Measurements from ENCODE around the gene SHBG.

SHBG gene

DNA sequence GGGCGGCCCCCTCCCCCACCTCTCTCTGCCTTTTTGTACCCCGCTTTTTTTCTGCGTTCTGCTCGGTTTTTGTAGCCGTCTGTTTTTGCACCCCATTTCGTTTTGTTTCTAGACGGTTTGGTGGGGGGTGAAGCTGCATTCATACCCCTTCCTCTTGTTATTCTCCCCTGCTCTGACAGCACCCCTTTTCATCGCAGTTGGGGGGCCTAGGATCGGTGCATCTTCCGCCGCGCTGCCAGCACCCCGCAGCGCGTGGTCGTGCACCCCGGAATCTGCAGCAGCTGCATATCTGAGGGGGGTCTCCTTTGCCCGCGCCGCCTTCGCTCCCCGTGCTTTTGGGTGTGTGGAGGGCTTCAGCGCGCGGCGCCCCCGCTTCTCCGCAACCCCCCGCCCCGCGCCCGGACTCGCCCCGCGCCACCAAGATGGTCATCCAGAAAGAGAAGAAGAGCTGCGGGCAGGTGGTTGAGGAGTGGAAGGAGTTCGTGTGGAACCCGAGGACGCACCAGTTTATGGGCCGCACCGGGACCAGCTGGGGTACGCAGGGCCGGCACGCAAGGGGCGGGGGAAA, 21.2 kb downstream of the SHBG start:
- no peak for DNase-seq

- DNase-seq: no peak
These were observed 21.9 kb downstream of the SHBG start for GRCh38 chr17:7651665-7652387.

DNA sequence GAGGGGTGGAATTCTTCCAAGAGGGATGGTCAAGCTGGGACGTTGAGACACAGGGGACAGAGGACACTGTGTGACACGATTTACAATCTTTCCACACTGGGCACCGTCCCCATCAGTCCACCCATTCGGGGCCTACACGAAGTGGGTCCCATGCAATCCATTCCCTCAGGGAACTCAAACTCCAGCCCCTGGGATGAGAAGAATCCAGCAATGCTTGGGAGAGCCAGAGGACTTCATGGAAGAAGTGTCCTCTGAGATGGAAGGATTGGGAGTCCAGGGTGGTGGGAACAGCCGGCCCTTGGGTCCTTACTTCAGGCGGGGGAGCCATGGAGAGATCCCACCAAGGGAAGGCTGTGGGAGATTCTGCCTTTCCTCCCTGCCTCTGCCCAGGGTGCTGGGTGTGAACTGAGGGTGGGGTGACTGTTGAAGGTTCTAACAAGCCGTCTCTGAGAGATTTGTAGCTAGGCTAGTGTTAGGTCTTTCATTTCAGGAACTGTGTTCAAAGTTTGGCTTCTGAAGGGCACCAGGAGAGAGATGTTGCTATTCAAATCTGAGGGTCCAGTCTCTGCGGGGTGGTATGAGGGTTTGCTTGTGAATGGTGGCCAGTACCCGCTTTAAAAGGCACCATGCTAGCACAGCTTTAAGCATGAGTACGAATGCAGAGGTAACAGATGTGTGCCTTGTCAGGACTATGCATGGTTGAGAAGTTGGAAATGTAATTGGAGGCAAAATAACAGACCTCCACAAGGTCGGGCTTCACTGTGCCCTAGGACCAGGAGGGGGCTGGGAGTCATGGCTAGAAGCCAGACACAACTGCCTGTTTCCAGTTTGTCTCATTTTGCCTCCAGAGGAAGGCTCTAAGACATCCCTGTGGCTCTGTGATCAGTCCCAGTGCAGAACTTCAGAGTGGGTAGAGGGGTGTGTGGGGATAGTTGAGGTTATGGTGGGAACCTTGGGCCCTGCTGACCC, 22.7 kb downstream of the SHBG start:
- no peak for DNase-seq

DNA sequence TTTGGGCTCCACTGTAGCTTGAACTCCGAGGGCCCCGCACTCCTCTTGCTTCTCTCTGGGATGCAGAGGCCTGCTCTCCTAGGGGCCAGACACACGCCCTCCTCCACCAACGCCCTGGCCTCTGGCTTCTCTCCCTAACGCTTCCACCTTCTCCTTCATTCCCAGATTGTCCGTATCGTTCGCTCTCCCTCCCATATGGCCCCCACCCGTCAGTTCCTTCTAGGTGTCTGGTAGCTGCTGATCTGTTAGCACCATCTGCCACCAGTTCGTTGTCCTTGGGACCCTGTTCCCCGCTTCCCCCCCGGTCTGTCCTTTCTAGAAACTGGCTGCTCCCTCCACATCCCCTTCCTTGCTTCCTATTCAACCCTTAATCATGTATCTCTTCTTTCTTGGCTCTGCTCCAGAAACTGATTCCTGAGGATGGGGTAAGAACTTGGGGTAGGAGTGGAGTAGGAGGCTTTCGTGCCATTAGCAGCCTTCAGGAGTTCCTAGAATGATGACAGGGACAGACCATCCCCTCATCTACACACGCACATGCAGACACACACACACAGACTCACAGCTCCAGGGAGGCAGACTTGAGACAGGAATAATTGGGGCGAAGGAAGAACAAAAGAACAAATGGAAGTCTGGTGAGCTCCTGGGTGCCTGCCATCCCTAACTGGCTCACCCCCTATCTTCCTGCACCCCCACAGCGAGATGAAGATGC, 25.1 kb downstream of the SHBG start:
- DNase-seq: no peak

- DNase-seq: no peak
These were observed 25.6 kb downstream of the SHBG start for GRCh38 chr17:7655541-7655840.

GRCh38 chr17:7656958-7657609, 27.1 kb downstream of the SHBG start:
- DNase-seq: no peak

DNA sequence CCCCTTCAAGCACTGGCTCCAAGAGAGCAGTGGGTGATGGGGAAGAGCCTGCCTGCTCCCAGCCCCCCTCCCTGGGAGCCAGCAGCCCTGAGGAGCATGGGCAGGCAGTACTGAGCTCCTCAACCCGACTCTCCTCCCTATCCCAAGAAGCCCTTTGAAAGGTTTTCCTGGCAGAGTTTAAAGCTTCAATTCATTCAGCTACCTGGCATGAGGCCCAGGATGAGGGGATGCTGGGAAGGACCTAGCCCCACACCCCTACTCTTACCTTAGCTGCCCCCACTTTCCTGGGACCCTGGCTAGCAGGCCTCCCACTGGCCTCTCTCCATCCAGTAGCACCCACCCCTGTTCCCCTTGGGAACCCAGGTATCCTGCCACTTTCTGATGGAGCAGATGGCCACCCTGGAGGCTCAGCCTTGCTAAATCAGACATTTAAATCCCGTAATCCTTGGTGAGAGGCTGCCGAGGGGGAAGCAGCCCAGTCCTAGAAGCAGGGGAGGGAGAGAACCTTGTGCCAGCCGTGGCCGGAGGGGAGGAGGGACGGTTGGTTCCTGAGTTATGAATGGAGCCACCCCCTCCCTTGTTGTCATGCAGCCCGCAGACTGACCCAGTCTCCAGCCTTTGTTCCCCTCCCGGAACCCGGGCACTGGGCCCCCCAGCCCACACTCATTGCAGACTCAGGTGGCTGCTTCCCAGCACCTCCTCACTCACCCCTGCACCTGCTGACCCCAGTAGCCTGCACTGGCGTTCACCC, 37.9 kb downstream of the SHBG start:
- DNase-seq: no peak

DNA sequence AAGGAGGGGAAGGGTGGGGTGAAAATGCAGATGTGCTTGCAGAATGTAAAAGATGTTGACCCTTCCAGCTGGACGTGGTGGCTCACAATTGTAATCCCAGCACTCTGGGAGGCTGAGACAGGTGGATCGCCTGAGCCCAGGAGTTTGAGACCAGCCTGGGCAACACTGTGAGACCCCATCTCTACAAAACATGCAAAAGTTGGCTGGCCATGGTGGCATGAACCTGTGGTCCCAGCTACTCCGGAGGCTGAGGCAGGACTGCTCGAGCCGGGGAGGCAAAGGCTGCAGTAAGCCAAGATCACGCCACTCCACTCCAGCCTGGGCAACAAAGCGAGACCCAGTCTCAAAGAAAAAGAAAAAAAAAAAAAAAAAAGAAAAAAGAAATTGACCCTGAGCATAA, 38.5 kb downstream of the SHBG start:
- DNase-seq: no peak

DNA sequence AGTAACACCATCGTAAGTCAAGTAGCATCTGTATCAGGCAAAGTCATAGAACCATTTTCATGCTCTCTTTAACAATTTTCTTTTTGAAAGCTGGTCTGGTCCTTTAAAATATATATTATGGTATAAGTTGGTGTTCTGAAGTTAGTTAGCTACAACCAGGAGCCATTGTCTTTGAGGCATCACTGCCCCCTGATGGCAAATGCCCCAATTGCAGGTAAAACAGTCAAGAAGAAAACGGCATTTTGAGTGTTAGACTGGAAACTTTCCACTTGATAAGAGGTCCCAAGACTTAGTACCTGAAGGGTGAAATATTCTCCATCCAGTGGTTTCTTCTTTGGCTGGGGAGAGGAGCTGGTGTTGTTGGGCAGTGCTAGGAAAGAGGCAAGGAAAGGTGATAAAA, 43.3 kb downstream of the SHBG start:
- DNase-seq: no peak

DNA sequence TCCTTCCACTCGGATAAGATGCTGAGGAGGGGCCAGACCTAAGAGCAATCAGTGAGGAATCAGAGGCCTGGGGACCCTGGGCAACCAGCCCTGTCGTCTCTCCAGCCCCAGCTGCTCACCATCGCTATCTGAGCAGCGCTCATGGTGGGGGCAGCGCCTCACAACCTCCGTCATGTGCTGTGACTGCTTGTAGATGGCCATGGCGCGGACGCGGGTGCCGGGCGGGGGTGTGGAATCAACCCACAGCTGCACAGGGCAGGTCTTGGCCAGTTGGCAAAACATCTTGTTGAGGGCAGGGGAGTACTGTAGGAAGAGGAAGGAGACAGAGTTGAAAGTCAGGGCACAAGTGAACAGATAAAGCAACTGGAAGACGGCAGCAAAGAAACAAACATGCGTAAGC, 45.0 kb downstream of the SHBG start:
- no peak for DNase-seq

GRCh38 chr17:7676533-7676932, 46.6 kb downstream of the SHBG start:
- no peak for DNase-seq

- DNase-seq: no peak
These were observed 47.6 kb downstream of the SHBG start for GRCh38 chr17:7677388-7678067.
